ENCODE data around the gene GPT2.
"Not testable (repeated sequence)": the region's sequence is repeated elsewhere in the genome, so short reads cannot be mapped to it uniquely, and the experiment has no call there.

The GPT2 gene

GRCh38 chr16:46862555-46863447 lies 21.4 kb upstream of the GPT2 start:
- no peak for DNase-seq

- no peak for DNase-seq
Observed at GRCh38 chr16:46866286-46866685, 17.9 kb upstream of the GPT2 start.

- not testable (repeated sequence) for DNase-seq
Observed at GRCh38 chr16:46867486-46867885, 16.7 kb upstream of the GPT2 start.

- not testable (repeated sequence) for DNase-seq
Observed at GRCh38 chr16:46868891-46869290, 15.3 kb upstream of the GPT2 start.

GRCh38 chr16:46871597-46871996 lies 12.6 kb upstream of the GPT2 start:
- no peak for DNase-seq

DNA sequence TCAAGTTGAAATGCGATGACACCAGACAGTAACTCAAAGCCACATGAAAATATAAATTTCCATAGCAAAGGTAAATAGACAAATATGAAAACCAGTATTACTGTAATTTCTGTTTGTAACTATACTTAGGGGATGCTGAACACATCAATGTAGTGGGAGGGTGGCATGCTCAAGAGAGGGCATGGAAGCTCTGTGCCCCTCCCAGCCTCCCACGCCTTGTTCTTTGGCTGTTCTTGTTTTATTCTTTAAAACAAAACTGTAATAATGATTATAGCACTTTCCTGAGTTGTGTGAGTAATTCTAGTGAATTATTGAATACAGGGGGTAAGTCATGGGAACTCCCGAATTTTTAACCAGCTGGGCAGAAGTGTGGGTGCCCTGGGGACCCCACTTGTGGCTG lies 11.0 kb upstream of the GPT2 start:
- DNase-seq, result no peak

DNA sequence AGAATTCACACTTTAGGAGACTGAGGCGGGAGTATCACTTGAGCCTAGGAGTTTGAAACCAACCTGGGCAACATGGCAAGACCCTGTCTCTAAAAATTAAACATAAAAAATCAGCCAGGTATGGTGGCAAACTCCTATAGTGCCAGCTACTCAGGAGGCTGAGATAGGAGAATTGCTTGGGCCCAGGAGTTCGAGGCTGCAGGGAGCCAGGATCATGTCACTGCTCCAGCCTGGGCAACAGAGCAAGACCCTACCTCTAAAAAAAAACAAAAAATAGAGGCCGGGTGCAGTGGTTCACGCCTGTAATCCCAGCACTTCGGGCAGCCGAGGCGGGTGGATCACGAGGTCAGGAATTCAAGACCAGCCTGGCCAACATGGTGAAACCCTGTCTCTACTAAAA lies 8.9 kb upstream of the GPT2 start:
- no peak for DNase-seq

DNA sequence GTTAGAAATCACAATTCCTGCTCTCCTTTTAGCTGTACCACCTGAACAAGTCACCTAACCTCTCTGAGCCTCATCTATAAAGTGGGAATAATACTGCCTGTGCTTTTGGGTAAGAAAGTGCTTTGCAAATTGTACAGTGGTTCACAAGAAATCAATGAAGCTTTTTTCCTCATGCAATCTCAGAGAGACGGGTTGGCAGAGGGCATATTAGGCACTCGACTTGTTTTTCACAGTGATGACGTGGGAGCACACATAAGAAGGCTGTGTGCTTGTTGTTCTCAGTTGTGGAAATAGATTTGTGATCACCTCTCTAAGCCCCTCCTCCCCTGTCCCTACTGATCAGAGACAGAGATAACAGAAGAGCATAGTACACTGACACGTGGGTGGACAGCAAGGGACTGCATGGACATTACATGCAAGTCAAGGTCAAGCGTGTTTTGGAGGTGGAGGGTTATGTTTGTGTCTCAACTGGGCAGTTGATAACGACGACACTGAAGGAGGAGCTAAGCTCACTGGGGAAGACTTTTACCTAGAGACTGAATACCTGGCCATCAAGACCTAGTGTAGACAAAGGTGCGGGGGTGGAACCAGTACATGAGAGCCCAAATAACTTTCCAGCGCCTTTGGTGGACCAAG lies 1.7 kb upstream of the GPT2 start:
- no peak for DNase-seq

DNA sequence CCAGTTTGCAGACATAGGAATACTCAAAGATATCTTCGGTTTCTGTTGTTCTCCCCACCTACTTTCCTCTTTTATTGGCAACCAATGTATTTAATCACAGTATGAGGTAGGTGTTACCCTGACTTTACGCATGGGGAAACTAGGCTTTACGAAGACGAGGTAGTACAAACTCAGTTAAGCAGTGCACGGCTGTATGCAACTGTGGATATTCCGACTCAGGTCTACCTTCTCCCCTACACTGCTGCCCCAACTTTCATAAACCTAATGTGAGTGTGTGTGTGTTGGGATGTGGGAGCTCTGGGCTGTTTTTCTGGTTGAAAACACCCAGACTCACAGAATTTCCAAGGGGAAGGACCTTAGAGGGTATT lies 1.2 kb upstream of the GPT2 start:
- no peak for DNase-seq

- DNase-seq, result peak; percentile 59
Observed at GRCh38 chr16:46883353-46883689, 841 bp upstream of the GPT2 start.

- DNase-seq, result no peak
Observed at GRCh38 chr16:46884513-46885293, 541 bp downstream of the GPT2 start.

- no peak for DNase-seq
Observed at GRCh38 chr16:46885960-46886763, 2.0 kb downstream of the GPT2 start.

DNA sequence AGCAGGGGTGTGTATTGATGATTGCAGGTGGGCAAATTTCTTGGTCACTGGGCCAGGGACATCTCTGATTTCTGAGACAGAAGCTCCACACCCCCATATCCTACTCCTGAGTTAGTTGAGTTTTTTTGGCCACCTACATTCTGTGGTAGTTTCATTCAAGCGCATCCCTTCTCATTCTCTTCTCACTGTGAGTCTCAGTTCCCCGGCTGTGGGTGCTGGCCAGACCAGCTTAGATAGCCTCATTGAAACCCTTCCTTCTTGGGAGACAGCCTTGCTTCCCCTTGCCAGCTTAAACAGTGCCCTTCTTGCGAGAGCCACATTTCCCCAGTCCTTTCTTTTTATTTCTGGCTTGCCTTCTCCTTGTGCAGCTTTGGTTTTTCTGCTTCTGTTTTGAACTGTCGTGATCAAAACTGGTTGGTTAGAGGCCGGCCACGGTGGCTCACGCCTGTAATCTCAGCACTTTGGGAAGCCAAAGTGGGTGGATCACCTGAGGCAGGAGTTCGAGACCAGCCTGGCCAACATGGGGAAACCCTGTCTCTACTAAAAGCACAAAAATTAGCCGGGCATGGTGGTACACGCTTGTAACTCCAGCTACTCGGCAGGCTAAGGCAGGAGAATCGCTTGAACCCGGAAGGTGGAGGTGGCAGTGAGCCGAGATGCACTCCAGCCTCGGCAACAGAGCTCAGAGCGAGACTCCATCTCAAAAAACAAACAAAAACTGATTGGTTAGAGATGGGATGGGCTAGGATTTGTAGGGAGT lies 2.8 kb downstream of the GPT2 start:
- DNase-seq, result no peak

DNA sequence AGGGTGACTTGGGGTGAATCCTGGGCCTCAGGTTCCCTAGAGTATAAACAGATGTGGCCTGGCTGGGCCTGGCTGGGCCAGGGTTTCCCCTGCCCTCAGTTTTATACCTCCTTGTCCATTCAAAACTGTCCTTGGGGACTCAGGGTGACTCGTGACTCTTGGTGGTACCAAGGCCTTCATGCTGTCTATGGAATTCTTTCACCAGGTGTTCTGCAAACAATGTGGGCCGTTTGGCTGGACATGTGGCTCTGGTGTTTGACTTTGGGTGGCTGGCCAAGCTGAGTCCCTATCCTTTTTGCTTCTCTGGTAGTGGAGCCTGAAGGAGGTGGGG lies 3.3 kb downstream of the GPT2 start:
- no peak for DNase-seq

- DNase-seq, result no peak
Observed at GRCh38 chr16:46889245-46889941, 5.2 kb downstream of the GPT2 start.

GRCh38 chr16:46889942-46890300 lies 5.8 kb downstream of the GPT2 start:
- no peak for DNase-seq

- no peak for DNase-seq
Observed at GRCh38 chr16:46891910-46892309, 7.7 kb downstream of the GPT2 start.

GRCh38 chr16:46894036-46894672 lies 10.0 kb downstream of the GPT2 start:
- no peak for DNase-seq

- DNase-seq, result peak; percentile 2
Observed at GRCh38 chr16:46895399-46896313, 11.5 kb downstream of the GPT2 start.

DNA sequence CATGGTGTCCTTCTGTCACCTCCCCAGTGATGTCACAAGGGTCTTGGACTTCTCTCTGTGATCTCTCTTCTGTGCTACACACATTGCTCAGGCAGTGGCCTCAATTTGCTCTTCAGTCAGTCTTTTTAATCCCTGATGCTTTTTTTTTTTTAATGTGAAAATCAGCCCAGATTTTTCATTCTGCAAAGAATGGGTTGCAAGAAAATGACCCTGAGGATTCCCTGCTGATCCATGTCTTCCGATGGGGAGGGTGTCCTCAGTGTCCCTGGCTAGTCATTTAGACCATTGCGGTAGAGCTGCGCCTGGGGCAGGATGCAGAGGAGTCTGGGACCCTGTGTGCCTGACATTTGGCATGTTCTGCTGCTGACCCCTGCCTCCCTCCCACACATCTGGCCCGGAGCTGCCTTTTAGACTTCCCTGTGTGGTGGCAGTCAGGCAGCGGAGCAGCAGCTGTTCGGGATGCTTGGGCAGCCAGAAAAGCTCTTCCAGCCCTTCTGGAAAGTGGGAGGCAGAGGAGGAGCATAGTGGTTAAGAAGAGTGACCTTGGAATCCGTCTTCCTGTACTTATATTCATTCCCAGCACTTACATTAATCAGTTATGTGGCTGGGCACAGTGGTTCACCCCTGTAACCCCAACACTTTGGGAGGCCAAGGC lies 12.3 kb downstream of the GPT2 start:
- DNase-seq, result no peak

All from DMS153 (cell line).